Epithelial cell of proximal tubule (primary cell): ENCODE data around the gene PLA2G2C. TPM values are rescaled to one million over a fixed set of nuclear protein-coding genes. Genes with fewer than 3 reads are reported as not detected.

Experiments used
- DNase-seq: peaks from one replicate; pipeline ENCODE4 v3.0.0-alpha.2; 2011; ENCODE audit warnings: low read depth
- H3K4me3 ChIP-seq: 2 replicates; pipeline ENCODE4 v1.5.1; 2011; ENCODE audit warnings: low read depth, mild to moderate bottlenecking, low read length
- CTCF ChIP-seq: conservative IDR thresholded peaks from 2 replicates; pipeline ENCODE4 v1.5.1; 2012; ENCODE audit warnings: low read depth, mild to moderate bottlenecking, low read length
- total RNA-seq: library from RNA; depleted of rRNA; stranded (reverse); fragments of >200 nt; gene quantifications from 2 replicates; pipeline ENCODE4 v1.2.3, GENCODE V29; 2015

The PLA2G2C gene
- total RNA-seq, 1 donor from 2014 or later, result not detected

DNA sequence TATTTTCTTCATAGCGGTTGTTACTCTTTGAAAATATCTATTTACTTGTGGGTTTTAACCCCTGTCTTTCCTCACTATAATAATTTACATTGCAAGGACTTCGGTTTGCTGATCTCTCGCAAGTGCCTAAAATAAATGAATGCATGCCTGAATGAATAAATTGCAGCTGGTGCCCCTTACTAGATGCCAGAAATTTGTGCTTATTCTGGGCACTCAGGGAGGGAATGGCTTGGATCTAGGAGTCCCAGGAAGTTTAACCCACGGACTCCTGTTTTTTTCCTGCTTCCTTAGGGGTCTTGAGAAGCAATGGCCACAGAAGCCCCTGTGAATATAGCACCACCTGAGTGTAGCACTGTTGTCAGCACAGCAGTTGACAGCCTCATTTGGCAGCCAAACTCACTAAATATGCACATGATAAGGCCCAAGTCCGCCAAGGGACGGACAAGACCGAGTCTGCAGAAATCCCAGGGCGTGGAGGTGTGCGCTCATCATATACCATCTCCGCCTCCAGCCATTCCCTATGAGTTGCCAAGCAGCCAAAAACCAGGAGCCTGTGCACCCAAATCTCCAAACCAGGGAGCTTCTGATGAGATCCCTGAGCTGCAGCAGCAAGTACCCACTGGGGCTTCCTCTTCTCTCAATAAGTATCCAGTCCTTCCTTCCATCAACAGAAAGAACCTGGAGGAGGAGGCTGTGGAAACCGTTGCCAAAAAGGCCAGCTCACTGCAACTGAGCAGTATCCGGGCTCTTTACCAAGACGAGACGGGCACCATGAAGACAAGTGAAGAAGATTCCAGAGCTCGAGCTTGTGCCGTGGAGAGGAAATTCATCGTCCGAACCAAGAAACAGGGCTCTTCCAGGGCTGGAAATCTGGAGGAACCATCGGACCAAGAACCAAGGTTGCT, 4.2 kb upstream of the PLA2G2C start:
- no peak overlapping the region for H3K4me3 ChIP-seq
- TF ChIP-seq CTCF, result no peak
- no peak for DNase-seq

- no peak for DNase-seq
- no peak for TF ChIP-seq CTCF
- H3K4me3 ChIP-seq, result no peak overlapping the region
These were observed 3.3 kb upstream of the PLA2G2C start for GRCh38 chr1:20189664-20190063.

DNA sequence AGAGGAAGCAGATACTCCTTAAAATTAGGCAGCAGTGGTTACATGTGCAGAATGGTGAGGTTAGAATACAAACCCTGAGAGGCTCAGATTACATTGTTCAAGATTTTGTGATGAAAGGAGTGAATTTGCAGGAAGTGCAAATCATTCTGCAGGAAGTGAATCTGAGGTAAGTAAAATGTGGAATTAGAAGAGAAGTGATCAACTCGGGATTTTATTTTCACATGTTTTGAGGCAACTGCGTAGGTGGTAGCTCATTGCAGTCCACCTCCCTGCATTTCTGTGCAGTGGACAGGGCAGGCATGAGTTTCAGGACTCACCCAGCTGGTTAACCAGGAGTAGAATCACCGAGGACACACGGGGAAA, 2.1 kb upstream of the PLA2G2C start:
- TF ChIP-seq CTCF, result no peak
- H3K4me3 ChIP-seq, result no peak overlapping the region

DNA sequence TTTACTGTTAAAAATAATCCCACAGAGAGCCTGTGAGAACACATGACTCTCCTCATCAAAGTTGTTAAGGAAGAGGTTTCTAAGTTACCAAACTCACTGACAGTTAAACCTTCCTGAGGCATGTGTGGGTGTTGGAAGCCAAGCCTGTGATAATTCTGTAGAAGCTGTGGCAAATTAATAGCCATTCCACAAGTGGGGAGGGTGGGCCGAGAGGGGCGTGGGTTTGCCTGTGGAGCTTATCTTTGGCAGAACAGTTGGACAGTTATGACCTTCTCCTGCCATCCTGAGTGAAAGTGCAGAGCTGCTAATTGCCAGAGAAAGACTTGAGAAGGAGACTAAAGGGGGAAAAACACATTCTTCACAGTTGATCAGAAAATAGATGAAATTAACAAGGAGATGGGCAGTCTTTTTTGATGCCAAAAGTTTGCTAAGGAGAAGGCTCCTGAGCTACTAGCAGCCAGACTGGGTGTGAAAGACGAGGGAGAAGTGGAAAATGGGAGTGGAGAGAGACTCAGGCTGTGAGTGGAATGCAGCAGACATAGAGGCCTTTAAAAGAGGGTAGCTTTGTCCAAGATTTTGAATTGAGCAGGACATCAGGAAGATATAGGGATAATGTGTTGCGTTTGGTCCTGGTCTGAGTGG, 1.6 kb upstream of the PLA2G2C start:
- DNase-seq, result no peak
- TF ChIP-seq CTCF, result no peak

More for the DNA sequence above, 2.1 kb upstream of the PLA2G2C start:
- no peak for DNase-seq

DNA sequence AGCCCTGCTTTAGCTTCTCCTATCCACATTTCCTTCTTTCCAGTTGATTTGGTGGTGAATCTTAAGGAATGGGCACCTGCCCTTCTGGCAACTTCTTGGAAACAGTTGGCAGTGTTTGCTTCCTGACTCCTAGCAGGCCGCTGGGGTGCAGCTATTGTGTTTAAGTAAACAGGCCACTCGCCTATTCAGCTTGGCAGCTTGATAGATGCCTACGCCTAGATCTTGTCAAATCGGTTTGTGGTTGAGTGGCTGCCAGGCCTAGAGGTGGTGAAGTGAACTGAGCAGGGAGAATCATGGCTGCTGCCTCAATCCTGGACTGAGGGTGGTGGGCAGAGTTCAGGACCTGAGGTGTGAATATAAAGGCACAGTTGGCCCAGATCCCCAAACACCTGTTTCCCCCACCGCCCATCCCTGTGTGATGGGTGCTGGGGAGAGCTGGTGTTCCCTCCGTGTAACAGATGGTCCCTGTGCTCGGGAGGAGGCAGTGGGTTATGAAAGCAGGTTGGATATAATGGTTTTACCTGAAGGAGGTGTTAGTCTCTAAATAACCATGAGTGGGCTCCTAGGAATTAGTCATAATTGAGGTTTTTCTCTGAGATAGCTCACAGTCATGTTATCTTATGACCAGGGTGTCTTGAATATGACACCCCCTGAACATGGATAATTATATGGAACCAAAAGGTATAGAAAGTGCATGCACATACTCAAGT, 940 bp upstream of the PLA2G2C start:
- peak overlapping the region; percentile 76 for H3K4me3 ChIP-seq
- TF ChIP-seq CTCF, result no peak
- no peak for DNase-seq

More for the DNA sequence above, 1.6 kb upstream of the PLA2G2C start:
- H3K4me3 ChIP-seq, result no peak overlapping the region

DNA sequence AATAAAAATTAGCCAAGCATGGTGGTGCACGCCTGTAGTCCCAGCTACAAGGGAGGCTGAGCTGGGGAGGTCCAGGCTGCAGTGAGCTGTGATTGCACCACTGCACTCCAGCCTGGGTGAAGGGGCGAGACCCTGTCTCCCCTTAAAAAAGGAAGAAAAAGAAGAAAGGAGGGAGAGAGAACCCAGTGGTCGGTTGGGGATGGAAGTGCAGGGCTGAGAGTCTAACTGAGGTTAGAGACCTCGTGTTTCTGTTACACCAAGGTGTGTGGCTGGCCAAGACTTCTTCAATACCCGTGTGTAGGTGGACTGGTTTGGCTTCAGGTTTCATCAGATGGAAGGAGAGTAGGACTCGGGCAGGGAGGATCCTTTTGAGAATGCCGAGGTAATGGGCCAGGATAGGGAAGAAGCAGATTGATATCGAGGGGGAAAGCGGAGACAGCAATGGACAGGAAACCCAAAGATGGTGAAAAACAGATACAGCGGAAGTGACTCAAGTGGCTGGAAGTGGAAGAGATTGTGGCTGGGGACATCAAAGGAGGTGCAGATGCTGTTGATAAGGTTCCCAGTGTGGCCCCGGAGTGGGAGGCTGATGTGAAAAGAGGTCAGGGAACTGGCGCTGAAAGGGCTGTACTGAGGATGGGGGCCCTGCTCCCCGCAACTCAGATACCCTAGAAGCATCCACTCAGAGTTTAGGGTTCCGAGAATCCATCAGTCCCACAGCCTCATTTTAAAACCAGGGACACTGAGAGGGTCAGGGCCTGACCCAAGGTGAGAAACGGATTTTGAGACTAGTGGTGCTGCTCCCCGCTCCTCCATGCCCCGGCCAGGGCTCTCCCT, 1.1 kb downstream of the PLA2G2C start:
- H3K4me3 ChIP-seq, result peak overlapping the region; percentile 76
- DNase-seq, result no peak
- TF ChIP-seq CTCF, result no peak
